GM13977 (cell line): ENCODE measurements around the gene CYP27B1.

ENCODE experiments used
- DNase-seq: peaks from one replicate; pipeline ENCODE4 v3.0.0; 2012; ENCODE audit warnings: low spot score
- CTCF ChIP-seq: IDR thresholded peaks from 2 replicates; pipeline ENCODE4 v1.5.1; 2012; ENCODE audit warnings: mild to moderate bottlenecking, control low read depth; ENCODE audit not compliant: insufficient read depth; ENCODE audit errors: extremely low read depth, missing control alignments
- in situ Hi-C: fragments of 300-500 bp; cut with MboI; formaldehyde crosslinking; loops from one replicate; pipeline ENCODE4 v1.12.0; 2022; ENCODE audit warnings: low sequenced_read_pairs, low pct_unique_long_range_greater_than_20kb, mixed read lengths, inconsistent platforms; ENCODE audit not compliant: unreplicated experiment

Gene CYP27B1

DNA sequence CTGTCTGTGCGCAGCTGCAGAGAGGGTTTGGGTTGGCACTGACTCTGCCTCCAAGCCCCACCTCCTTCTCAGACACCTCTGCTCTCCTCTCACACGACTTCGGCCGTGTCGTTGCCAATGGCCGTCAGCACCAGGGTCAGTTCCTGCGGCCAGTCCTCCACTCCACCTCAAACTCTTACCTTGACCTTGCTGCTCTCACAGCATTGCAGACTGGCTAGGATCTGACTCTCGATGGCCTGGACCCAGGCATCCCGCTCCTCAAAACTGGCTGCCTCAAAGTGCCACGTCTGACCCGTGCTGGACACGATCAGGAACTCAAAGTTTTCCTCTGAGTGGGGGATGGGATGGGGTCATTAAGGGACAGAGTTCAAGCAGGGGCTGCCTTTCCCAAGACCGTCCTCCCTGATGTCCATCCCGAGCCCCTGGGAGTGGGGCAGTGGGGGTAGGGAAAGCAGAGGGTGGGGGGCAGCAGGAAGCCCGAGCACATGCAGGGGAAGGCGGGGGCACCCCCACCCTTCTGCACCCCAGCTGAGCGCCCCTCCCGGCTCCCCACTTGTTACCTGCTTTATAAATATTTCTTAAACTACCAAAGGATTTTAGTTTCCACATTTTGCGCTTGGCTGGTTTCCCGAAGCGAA is 39.0 kb downstream of the CYP27B1 start:
- in situ Hi-C loops, result no loop called here
- DNase-seq, result peak; percentile 20

GRCh38 chr12:57726884-57727757 is 39.8 kb downstream of the CYP27B1 start:
- DNase-seq, result peak; percentile 20
- in situ Hi-C loops, result no loop called here
- no peak for TF ChIP-seq CTCF

More for the DNA sequence above, 39.0 kb downstream of the CYP27B1 start:
- TF ChIP-seq CTCF, result no peak

DNA sequence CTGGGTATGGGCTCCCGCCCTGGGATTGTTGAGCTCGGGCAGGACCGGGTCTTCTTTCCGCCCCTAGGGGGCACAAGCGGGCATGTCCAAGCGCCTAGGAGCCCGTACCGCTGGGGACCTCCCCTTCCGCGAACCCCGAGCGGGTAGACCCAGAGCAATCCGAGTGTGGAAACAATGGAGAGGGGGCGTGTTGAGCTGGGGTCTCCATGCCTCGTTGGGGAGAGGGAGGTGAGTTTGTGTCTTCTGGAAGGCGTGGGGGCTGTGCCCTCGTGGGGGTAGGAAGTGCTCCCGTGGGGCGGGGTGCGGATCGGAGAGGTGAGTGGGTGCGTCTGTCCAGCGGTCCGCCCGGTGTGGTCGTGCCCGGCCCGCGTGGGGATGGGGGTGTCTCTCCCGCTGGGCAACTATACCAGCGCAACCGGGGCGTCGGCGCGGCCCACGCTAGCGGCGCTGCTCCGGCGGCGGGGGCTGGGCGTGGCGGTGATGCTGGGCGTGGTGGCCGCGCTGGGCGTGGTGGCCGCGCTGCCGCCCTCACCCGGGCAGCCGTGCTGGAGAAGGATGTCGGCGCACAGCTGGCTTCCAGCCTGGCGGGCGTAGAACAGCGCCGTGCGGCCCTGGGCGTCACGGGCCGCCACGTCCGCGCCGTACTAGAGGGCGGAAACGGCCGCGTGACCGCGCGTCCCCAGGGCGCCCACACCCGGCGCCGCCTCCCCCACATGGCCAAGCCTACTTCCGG is 40.6 kb downstream of the CYP27B1 start:
- peak; percentile 17 for TF ChIP-seq CTCF
- DNase-seq, result no peak
- in situ Hi-C loops, result no loop called here

- in situ Hi-C loops, result no loop called here
Observed at GRCh38 chr12:57725851-57726150, 41.1 kb downstream of the CYP27B1 start.

DNA sequence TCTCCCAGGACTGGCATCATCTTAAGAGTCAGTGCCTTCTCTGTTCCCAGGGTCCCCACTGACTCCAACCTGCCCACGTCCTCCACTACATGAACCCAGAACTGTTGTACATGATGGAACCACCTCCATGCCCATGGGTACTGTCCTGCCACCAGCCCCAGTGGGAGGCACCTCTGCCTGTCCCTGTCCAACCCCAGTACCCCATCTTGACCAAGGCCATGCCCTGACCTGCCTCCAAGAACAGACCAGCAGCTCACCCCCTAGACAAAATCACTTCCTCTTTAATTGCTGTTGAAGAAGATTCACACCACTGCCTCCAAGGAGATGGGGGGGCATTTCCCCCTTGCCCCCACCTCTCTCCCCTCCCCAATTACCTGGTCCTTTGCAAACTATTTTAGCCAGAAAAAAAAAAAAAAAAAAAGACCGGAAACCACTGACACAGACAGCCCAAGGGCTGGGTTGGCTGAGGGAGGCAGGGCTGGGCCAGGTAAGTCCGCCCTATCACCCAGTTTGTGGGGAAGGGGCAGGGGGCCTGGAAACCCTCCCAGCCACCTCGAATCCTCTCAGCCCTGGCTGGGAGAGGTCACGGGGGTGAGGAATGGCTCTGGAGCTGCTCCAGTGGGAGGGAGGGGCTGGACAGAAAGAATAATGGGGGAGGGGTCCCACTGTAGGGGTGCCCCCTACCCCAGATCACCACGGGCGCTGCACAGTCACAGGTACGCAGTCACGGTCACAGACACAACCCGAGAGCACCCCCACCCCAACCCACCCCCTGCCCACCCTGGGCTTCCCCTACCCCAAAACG is 41.7 kb downstream of the CYP27B1 start:
- DNase-seq, result peak; percentile 14
- TF ChIP-seq CTCF, result no peak
- in situ Hi-C loops, result no loop called here

More at GRCh38 chr12:57725851-57726150, 41.1 kb downstream of the CYP27B1 start:
- no peak for TF ChIP-seq CTCF
- DNase-seq, result peak; percentile 36
